Activated T-cell treated with anti-CD3 and anti-CD28 coated beads, Interleukin-2, amount 50 U/mL, for 24 hours (primary cell): ENCODE results near the gene OR52J3.

Source experiments
- DNase-seq: peaks from one replicate; pipeline ENCODE4 v3.0.0-alpha.2; 2020
- H3K27ac Mint-ChIP-seq: 2 replicates; pipeline ENCODE4 v1.8.0; 2020; ENCODE audit warnings: mild to moderate bottlenecking, mixed read lengths
- H3K27me3 Mint-ChIP-seq: 2 replicates; pipeline ENCODE4 v1.8.0; 2020; ENCODE audit warnings: mixed read lengths
- H3K36me3 Mint-ChIP-seq: 2 replicates; pipeline ENCODE4 v1.8.0; 2020; ENCODE audit warnings: low read depth, mixed read lengths
- H3K4me1 Mint-ChIP-seq: 2 replicates; pipeline ENCODE4 v1.8.0; 2020; ENCODE audit warnings: low read depth, mixed read lengths
- H3K4me3 Mint-ChIP-seq: 2 replicates; pipeline ENCODE4 v1.8.0; 2020; ENCODE audit warnings: mild to moderate bottlenecking, moderate library complexity, mixed read lengths
- H3K9me3 Mint-ChIP-seq: 2 replicates; pipeline ENCODE4 v1.8.0; 2020; ENCODE audit warnings: mixed read lengths

OR52J3 gene

DNA sequence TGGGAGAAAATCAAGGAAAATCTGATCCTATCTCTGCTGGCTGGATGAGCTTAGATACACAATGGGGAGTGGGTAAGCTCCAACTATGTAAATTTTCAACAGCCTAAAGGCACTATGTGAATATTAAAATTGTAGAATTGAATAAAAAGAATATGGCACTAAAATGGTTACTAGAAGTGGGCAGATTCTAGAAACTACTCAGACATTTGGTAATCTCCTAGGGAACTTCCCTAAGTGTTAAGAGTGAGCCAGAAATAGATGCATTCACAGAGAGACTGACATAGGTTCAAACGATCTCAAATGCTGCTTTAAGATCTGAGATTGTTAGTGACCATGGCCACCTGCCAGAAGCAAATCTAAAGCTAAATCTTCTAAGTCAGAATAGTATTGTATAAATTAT lies 18.7 kb downstream of the OR52J3 start:
- Mint-ChIP-seq H3K4me3 (no peak overlapping the region), H3K4me1 (no peaks in the 10 kb centered on the region), H3K27ac (no peak overlapping the region), H3K36me3 (no peaks in the 10 kb centered on the region), H3K27me3 (no peaks in the 10 kb centered on the region), H3K9me3 (no peaks in the 10 kb centered on the region)
- no peak for DNase-seq

DNA sequence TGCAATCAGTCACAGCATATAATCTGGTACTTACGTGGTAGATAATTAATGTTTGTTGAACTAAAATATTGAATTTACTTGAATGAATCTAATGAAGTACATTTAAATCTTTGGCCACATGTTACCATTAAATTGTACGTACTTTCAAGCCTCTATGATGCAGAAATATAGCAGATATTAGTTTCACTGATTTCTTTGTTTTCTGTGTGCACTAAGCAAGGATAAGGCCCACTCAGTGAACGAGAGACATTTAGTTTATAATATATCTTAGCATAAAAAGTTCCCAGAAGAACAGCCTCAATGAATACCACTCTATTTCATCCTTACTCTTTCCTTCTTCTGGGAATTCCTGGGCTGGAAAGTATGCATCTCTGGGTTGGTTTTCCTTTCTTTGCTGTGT lies 22.9 kb downstream of the OR52J3 start, which contains the start of gene OR52E1:
TSS of gene OR52E1 (plus strand) at position 301 of the 400 bp plus-strand sequence.
- no peaks in the 10 kb centered on the region for H3K4me1 Mint-ChIP-seq
- no peaks in the 10 kb centered on the region for H3K36me3 Mint-ChIP-seq
- H3K9me3 Mint-ChIP-seq: no peaks in the 10 kb centered on the region
- no peak within 1 kb of the TSS for H3K4me3 Mint-ChIP-seq
- H3K27ac Mint-ChIP-seq: no peak within 1 kb of the TSS
- no peak for DNase-seq
- H3K27me3 Mint-ChIP-seq: no peaks in the 10 kb centered on the region

DNA sequence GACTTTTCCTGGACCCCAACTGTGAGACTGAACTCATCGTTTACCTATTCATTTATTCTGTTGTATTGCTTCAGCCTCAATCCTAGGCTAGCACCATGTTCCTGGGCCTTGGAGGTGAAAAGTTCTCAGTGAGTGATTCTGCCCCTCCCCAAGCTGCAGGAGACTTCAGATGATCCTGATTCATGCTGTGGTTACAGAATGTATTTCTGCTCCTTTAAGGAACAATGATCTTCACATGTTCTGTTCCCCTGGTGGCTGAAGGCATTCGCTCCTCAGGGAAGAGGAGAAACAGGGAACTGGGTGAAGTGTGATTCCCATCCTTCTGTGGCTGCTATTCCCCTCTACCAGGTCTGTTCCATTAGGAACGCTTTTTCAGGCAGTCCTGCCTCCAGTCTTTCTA lies 25.5 kb downstream of the OR52J3 start:
- Mint-ChIP-seq H3K4me3 (no peak overlapping the region), H3K4me1 (no peaks in the 10 kb centered on the region), H3K27ac (no peak overlapping the region), H3K9me3 (no peaks in the 10 kb centered on the region), H3K36me3 (no peaks in the 10 kb centered on the region), H3K27me3 (peaks cover 7% of the 10 kb centered on the region)
- no peak for DNase-seq

DNA sequence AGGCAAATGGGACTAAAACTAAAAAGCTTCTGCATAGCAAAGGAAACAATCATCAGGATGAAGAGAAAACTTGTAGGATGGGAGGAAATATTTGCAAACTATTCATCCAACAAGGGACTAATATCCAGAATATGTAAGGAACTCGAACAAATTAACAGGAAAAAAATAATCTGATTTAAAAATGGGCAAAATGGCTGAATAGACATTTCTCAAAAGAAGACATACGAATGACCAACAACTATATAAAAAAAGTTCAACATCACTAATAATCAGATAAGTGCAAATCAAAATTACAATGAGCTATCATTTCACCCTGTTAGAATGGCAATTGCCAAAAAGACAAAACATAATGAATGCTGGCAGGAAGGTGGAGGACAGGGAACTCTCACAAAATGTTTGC lies 35.1 kb downstream of the OR52J3 start:
- Mint-ChIP-seq H3K4me1 (no peaks in the 10 kb centered on the region), H3K27ac (no peak overlapping the region), H3K9me3 (no peaks in the 10 kb centered on the region), H3K36me3 (no peaks in the 10 kb centered on the region), H3K27me3 (peaks cover 4% of the 10 kb centered on the region), H3K4me3 (no peak overlapping the region)
- DNase-seq: no peak

DNA sequence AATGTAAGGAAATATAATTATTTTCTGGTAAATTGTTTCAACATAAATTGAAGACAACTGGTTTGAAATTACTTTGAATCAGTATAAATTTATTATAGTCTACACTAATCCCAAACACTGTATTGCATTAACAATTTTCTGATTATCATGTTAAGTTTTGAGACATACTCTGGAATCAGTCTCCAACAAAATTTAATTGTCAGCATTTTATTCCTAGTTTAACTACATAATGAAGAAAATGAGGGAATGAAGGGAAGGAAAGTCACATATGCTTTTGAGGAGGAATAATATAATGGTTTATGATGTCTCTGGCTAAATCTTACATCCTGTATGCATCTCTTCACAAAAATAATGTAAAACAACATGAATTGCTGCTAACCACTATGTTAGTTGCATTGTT lies 37.3 kb downstream of the OR52J3 start:
- Mint-ChIP-seq H3K27ac (no peak overlapping the region), H3K27me3 (no peaks in the 10 kb centered on the region), H3K4me1 (no peaks in the 10 kb centered on the region), H3K9me3 (no peaks in the 10 kb centered on the region), H3K36me3 (no peaks in the 10 kb centered on the region), H3K4me3 (no peak overlapping the region)
- no peak for DNase-seq

DNA sequence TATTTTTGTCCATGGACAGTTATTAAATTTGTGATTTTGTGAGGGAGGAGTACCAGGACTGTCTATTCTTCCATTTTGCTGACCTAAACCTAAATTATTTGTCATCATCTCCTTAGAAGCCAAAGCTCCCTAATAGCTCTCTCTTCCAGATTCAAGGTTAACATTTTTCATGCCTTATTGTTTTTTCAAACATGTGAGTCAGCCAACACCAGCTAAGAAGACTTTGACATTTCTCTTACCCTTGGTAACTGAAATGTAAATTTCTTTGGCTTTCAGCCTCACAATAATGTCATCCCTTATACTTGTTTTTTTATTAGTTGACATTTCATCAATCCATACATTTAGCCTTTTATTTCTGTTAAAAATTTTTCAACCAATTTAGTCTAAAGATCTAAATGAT lies 42.2 kb downstream of the OR52J3 start:
- DNase-seq: no peak
- H3K4me3 Mint-ChIP-seq: no peak overlapping the region
- peaks cover 4% of the 10 kb centered on the region for H3K27me3 Mint-ChIP-seq
- no peaks in the 10 kb centered on the region for H3K36me3 Mint-ChIP-seq
- H3K4me1 Mint-ChIP-seq: no peaks in the 10 kb centered on the region
- no peaks in the 10 kb centered on the region for H3K9me3 Mint-ChIP-seq
- no peak overlapping the region for H3K27ac Mint-ChIP-seq

DNA sequence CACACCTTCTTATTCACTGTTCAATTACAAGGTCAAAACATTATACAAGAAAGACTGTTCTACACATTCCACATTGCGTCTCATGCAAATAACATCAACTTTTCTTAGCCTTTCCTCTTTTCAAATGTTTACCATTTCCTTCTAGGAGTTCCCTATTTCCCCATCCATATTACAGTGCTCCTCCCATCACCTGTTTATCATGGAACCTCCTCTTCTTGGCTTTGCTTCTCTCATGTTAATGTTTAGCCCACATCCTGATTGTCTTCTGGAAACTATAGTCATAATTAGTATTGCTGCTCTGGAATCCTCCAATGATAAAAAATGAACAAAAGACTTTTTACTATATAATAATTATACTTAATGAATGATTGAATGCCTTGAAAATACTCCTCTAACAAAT lies 44.3 kb downstream of the OR52J3 start:
- Mint-ChIP-seq H3K27me3 (peaks cover 4% of the 10 kb centered on the region), H3K4me3 (no peak overlapping the region), H3K27ac (no peak overlapping the region), H3K9me3 (no peaks in the 10 kb centered on the region), H3K36me3 (no peaks in the 10 kb centered on the region), H3K4me1 (no peaks in the 10 kb centered on the region)
- no peak for DNase-seq

DNA sequence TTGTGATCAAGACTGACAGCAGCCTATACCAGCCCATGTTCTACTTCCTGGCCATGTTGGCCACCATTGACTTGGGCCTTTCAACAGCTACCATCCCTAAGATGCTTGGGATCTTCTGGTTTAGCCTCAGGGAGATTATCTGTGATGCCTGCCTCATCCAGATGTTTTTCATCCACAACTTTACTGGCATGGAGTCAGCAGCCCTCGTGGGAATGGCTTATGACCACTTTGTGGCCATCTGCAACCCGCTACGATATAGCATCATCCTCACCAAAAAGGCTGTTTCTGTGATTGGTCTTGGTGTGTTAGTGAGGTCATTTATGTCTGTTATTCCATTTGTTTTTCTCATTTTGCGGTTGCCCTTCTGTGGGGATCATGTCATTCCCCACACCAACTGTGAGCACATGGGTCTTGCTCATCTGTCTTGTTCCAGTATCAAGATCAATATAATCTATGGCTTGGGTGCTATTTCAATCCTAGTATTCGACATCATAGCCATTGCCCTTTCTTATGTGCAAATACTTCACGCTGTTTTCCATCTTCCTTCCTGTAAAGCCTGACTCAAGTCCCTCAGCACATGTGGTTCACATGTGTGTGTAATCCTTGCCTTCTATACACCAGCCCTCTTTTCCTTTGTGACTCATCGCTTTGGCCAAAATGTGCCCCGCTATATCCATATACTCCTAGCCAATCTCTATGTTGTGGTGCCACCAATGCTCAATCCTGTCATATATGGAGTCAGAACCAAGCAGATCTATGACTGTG lies 46.7 kb downstream of the OR52J3 start:
- Mint-ChIP-seq H3K4me3 (no peak overlapping the region), H3K27me3 (peaks cover 4% of the 10 kb centered on the region), H3K36me3 (no peaks in the 10 kb centered on the region), H3K27ac (no peak overlapping the region), H3K9me3 (no peaks in the 10 kb centered on the region), H3K4me1 (no peaks in the 10 kb centered on the region)
- no peak for DNase-seq

DNA sequence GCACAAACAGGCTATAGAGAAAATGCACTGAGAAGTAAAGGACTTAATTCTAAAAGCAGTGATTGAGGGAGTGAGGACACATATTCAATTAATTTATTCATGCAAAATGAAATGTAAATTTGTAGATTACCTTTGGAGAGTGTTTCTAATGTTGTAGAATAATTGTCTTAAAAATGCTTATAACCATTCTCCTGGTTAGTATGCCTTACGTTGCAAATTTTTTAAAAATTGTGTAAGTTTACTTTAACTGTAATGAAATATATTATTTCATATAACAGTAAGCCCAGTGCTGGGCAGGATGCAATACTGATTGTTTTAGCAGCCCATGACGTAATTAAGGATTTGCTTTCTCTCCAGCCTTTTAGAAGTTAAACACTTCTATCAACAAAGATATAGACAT lies 49.7 kb downstream of the OR52J3 start:
- H3K4me3 Mint-ChIP-seq: no peak overlapping the region
- no peaks in the 10 kb centered on the region for H3K36me3 Mint-ChIP-seq
- no peaks in the 10 kb centered on the region for H3K4me1 Mint-ChIP-seq
- no peak for DNase-seq
- H3K27ac Mint-ChIP-seq: no peak overlapping the region
- no peaks in the 10 kb centered on the region for H3K27me3 Mint-ChIP-seq
- H3K9me3 Mint-ChIP-seq: no peaks in the 10 kb centered on the region
